Measurements from ENCODE around the gene HIBADH.
"Not testable (repeated sequence)": the region's sequence is repeated elsewhere in the genome, so short reads cannot be mapped to it uniquely, and the experiment has no call there.

The HIBADH gene

GRCh38 chr7:27690649-27691048 lies 28.0 kb upstream of the HIBADH start:
- H3K9me3 ChIP-seq (ENCODE audit: low read length): no peaks in the 10 kb centered on the region
- no peaks in the 10 kb centered on the region for H3K27me3 ChIP-seq (ENCODE audit: insufficient read depth, low read length)
- no peaks in the 10 kb centered on the region for H3K36me3 ChIP-seq (ENCODE audit: insufficient read depth, low read length)
- H3K4me3 ChIP-seq (ENCODE audit: low read length): no peak overlapping the region
- H3K4me1 ChIP-seq (ENCODE audit: insufficient read depth, low read length): no peaks in the 10 kb centered on the region
- no peak overlapping the region for H2AFZ ChIP-seq (ENCODE audit: low read depth, low read length)

- Histone ChIP-seq H3K9me3 (ENCODE audit: low read length) (no peaks in the 10 kb centered on the region), H3K27me3 (ENCODE audit: insufficient read depth, low read length) (no peaks in the 10 kb centered on the region), H2AFZ (ENCODE audit: low read depth, low read length) (no peak overlapping the region), H3K4me1 (ENCODE audit: insufficient read depth, low read length) (no peaks in the 10 kb centered on the region), H3K36me3 (ENCODE audit: insufficient read depth, low read length) (no peaks in the 10 kb centered on the region), H3K4me3 (ENCODE audit: low read length) (no peak overlapping the region)
Observed at GRCh38 chr7:27689591-27690164, 27.0 kb upstream of the HIBADH start.

GRCh38 chr7:27689150-27689549 lies 26.5 kb upstream of the HIBADH start:
- Histone ChIP-seq H3K36me3 (ENCODE audit: insufficient read depth, low read length) (no peaks in the 10 kb centered on the region), H3K27me3 (ENCODE audit: insufficient read depth, low read length) (no peaks in the 10 kb centered on the region), H3K9me3 (ENCODE audit: low read length) (no peaks in the 10 kb centered on the region), H3K4me3 (ENCODE audit: low read length) (no peak overlapping the region), H3K4me1 (ENCODE audit: insufficient read depth, low read length) (no peaks in the 10 kb centered on the region), H2AFZ (ENCODE audit: low read depth, low read length) (no peak overlapping the region)

- Histone ChIP-seq H3K9me3 (ENCODE audit: low read length) (no peaks in the 10 kb centered on the region), H3K27me3 (ENCODE audit: insufficient read depth, low read length) (no peaks in the 10 kb centered on the region), H3K4me1 (ENCODE audit: insufficient read depth, low read length) (no peaks in the 10 kb centered on the region), H2AFZ (ENCODE audit: low read depth, low read length) (no peak overlapping the region), H3K36me3 (ENCODE audit: insufficient read depth, low read length) (no peaks in the 10 kb centered on the region), H3K4me3 (ENCODE audit: low read length) (no peak overlapping the region)
Observed at GRCh38 chr7:27688646-27689045, 26.0 kb upstream of the HIBADH start.

GRCh38 chr7:27688056-27688455 lies 25.4 kb upstream of the HIBADH start:
- Histone ChIP-seq H2AFZ (ENCODE audit: low read depth, low read length) (no peak overlapping the region), H3K4me3 (ENCODE audit: low read length) (no peak overlapping the region), H3K4me1 (ENCODE audit: insufficient read depth, low read length) (no peaks in the 10 kb centered on the region), H3K9me3 (ENCODE audit: low read length) (no peaks in the 10 kb centered on the region), H3K27me3 (ENCODE audit: insufficient read depth, low read length) (no peaks in the 10 kb centered on the region), H3K36me3 (ENCODE audit: insufficient read depth, low read length) (no peaks in the 10 kb centered on the region)

GRCh38 chr7:27686315-27686714 lies 23.6 kb upstream of the HIBADH start:
- H3K4me3 ChIP-seq (ENCODE audit: low read length): no peak overlapping the region

GRCh38 chr7:27685893-27686292 lies 23.2 kb upstream of the HIBADH start:
- Histone ChIP-seq H3K27me3 (ENCODE audit: insufficient read depth, low read length) (no peaks in the 10 kb centered on the region), H2AFZ (ENCODE audit: low read depth, low read length) (no peak overlapping the region), H3K4me3 (ENCODE audit: low read length) (no peak overlapping the region), H3K4me1 (ENCODE audit: insufficient read depth, low read length) (no peaks in the 10 kb centered on the region), H3K9me3 (ENCODE audit: low read length) (no peaks in the 10 kb centered on the region), H3K36me3 (ENCODE audit: insufficient read depth, low read length) (no peaks in the 10 kb centered on the region)

More at GRCh38 chr7:27686315-27686714, 23.6 kb upstream of the HIBADH start:
- Histone ChIP-seq H3K9me3 (ENCODE audit: low read length) (no peaks in the 10 kb centered on the region), H2AFZ (ENCODE audit: low read depth, low read length) (no peak overlapping the region), H3K4me1 (ENCODE audit: insufficient read depth, low read length) (no peaks in the 10 kb centered on the region), H3K36me3 (ENCODE audit: insufficient read depth, low read length) (no peaks in the 10 kb centered on the region), H3K27me3 (ENCODE audit: insufficient read depth, low read length) (no peaks in the 10 kb centered on the region)

- H3K9me3 ChIP-seq (ENCODE audit: low read length): no peaks in the 10 kb centered on the region
- H3K27me3 ChIP-seq (ENCODE audit: insufficient read depth, low read length): no peaks in the 10 kb centered on the region
- H3K36me3 ChIP-seq (ENCODE audit: insufficient read depth, low read length): no peaks in the 10 kb centered on the region
- no peak overlapping the region for H2AFZ ChIP-seq (ENCODE audit: low read depth, low read length)
- no peak overlapping the region for H3K4me3 ChIP-seq (ENCODE audit: low read length)
- no peaks in the 10 kb centered on the region for H3K4me1 ChIP-seq (ENCODE audit: insufficient read depth, low read length)
Observed at GRCh38 chr7:27685209-27685608, 22.5 kb upstream of the HIBADH start.

- no peak overlapping the region for H2AFZ ChIP-seq (ENCODE audit: low read depth, low read length)
- no peaks in the 10 kb centered on the region for H3K4me1 ChIP-seq (ENCODE audit: insufficient read depth, low read length)
- no peaks in the 10 kb centered on the region for H3K36me3 ChIP-seq (ENCODE audit: insufficient read depth, low read length)
- H3K9me3 ChIP-seq (ENCODE audit: low read length): no peaks in the 10 kb centered on the region
- H3K27me3 ChIP-seq (ENCODE audit: insufficient read depth, low read length): no peaks in the 10 kb centered on the region
- H3K4me3 ChIP-seq (ENCODE audit: low read length): no peak overlapping the region
Observed at GRCh38 chr7:27684491-27684890, 21.8 kb upstream of the HIBADH start.

- no peak overlapping the region for H2AFZ ChIP-seq (ENCODE audit: low read depth, low read length)
- no peaks in the 10 kb centered on the region for H3K27me3 ChIP-seq (ENCODE audit: insufficient read depth, low read length)
- H3K4me3 ChIP-seq (ENCODE audit: low read length): no peak overlapping the region
- H3K9me3 ChIP-seq (ENCODE audit: low read length): no peaks in the 10 kb centered on the region
- no peaks in the 10 kb centered on the region for H3K4me1 ChIP-seq (ENCODE audit: insufficient read depth, low read length)
- no peaks in the 10 kb centered on the region for H3K36me3 ChIP-seq (ENCODE audit: insufficient read depth, low read length)
Observed at GRCh38 chr7:27680610-27681009, 17.9 kb upstream of the HIBADH start.

- H3K36me3 ChIP-seq (ENCODE audit: insufficient read depth, low read length): no peaks in the 10 kb centered on the region
- H3K4me1 ChIP-seq (ENCODE audit: insufficient read depth, low read length): no peaks in the 10 kb centered on the region
- H3K9me3 ChIP-seq (ENCODE audit: low read length): no peaks in the 10 kb centered on the region
- no peak overlapping the region for H3K4me3 ChIP-seq (ENCODE audit: low read length)
- no peaks in the 10 kb centered on the region for H3K27me3 ChIP-seq (ENCODE audit: insufficient read depth, low read length)
- H2AFZ ChIP-seq (ENCODE audit: low read depth, low read length): no peak overlapping the region
Observed at GRCh38 chr7:27678617-27679260, 16.1 kb upstream of the HIBADH start.

- Histone ChIP-seq H3K9me3 (ENCODE audit: low read length) (no peaks in the 10 kb centered on the region), H2AFZ (ENCODE audit: low read depth, low read length) (no peak overlapping the region), H3K4me3 (ENCODE audit: low read length) (no peak overlapping the region), H3K27me3 (ENCODE audit: insufficient read depth, low read length) (no peaks in the 10 kb centered on the region), H3K4me1 (ENCODE audit: insufficient read depth, low read length) (no peaks in the 10 kb centered on the region), H3K36me3 (ENCODE audit: insufficient read depth, low read length) (no peaks in the 10 kb centered on the region)
Observed at GRCh38 chr7:27677912-27678612, 15.4 kb upstream of the HIBADH start.

GRCh38 chr7:27674126-27674525 lies 11.4 kb upstream of the HIBADH start:
- not testable (repeated sequence) for H3K4me1 ChIP-seq (ENCODE audit: insufficient read depth, low read length); H3K4me3 ChIP-seq (ENCODE audit: low read length); H3K9me3 ChIP-seq (ENCODE audit: low read length); H3K36me3 ChIP-seq (ENCODE audit: insufficient read depth, low read length); H2AFZ ChIP-seq (ENCODE audit: low read depth, low read length); H3K27me3 ChIP-seq (ENCODE audit: insufficient read depth, low read length)

Data from neuron (in vitro differentiated cells).